Motor neuron (in vitro differentiated cells): ENCODE measurements around the gene ADCY6. TPM values are rescaled to one million over a fixed set of nuclear protein-coding genes. Genes with fewer than 3 reads are reported as not detected.

Experiments used
- total RNA-seq, 8 experiments: library from RNA; unstranded; fragments of 300-600 nt; gene quantifications; 2 replicates each; pipeline versions ENCODE4 v1.2.3 to v1.2.4, GENCODE V29; 2022

ADCY6 gene
- total RNA-seq, 8 experiments from 2014 or later = 12.4 to 43.6 (median 20.0) TPM

Other genes starting within 250 kb of the ADCY6 start
- gene LALBA, start 219.0 kb downstream of the ADCY6 start, total RNA-seq = under 1 TPM in 4 of 8 experiments, not detected in 4; 0.23 to 0.59 (median 0.31) TPM
- 10 to 100 TPM; 29.3 to 57.5 (median 41.8) TPM for gene KANSL2, start 106.9 kb downstream of the ADCY6 start, total RNA-seq
- 10 to 100 TPM; 29.5 to 58.5 (median 37.2) TPM for gene CCNT1, start 72.4 kb downstream of the ADCY6 start, total RNA-seq
- gene CACNB3, start 29.4 kb upstream of the ADCY6 start, total RNA-seq = 10 to 100 TPM in 7 of 8 experiments, 1 to 10 TPM in 1; 4.7 to 40.3 (median 37.7) TPM
- gene DDX23, start 63.1 kb upstream of the ADCY6 start, total RNA-seq = 10 to 100 TPM; 31.8 to 94.8 (median 54.2) TPM
- gene RND1, start 76.8 kb upstream of the ADCY6 start, total RNA-seq = 10 to 100 TPM in 2 of 8 experiments, 1 to 10 TPM in 6; 1.1 to 12.3 (median 5.7) TPM
- gene FKBP11, start 136.4 kb upstream of the ADCY6 start, total RNA-seq = 10 to 100 TPM in 3 of 8 experiments, 1 to 10 TPM in 5; 6.0 to 64.3 (median 7.9) TPM
- 100 to 1,000 TPM in 2 of 8 experiments, 10 to 100 TPM in 6; 48.8 to 124 (median 74.2) TPM for gene ARF3, start 168.4 kb upstream of the ADCY6 start, total RNA-seq
- gene WNT10B, start 182.6 kb upstream of the ADCY6 start, total RNA-seq = 1 to 10 TPM in 3 of 8 experiments, under 1 TPM in 5; 0.22 to 2.2 (median 0.71) TPM
- gene WNT1, start 189.2 kb upstream of the ADCY6 start, total RNA-seq = under 1 TPM in 2 of 8 experiments, not detected in 6; 0.21 to 0.71 TPM
- 1 to 10 TPM in 1 of 8 experiments, under 1 TPM in 7; 0.23 to 1.4 (median 0.57) TPM for gene DDN, start 210.3 kb upstream of the ADCY6 start, total RNA-seq
- 100 to 1,000 TPM in 1 of 8 experiments, 10 to 100 TPM in 7; 39.2 to 106 (median 55.3) TPM for gene PRKAG1, start 229.7 kb upstream of the ADCY6 start, total RNA-seq